ENCODE results near the gene MEAK7. TPM values are rescaled to one million over a fixed set of nuclear protein-coding genes. Genes with fewer than 3 reads are reported as not detected.

The MEAK7 gene
- total and polyA plus RNA-seq, 2 of the 8 experiments (the other 6 are each of a cell fraction or from before 2014, with no cell fraction given) = 9.6 to 19.6 TPM

DNA sequence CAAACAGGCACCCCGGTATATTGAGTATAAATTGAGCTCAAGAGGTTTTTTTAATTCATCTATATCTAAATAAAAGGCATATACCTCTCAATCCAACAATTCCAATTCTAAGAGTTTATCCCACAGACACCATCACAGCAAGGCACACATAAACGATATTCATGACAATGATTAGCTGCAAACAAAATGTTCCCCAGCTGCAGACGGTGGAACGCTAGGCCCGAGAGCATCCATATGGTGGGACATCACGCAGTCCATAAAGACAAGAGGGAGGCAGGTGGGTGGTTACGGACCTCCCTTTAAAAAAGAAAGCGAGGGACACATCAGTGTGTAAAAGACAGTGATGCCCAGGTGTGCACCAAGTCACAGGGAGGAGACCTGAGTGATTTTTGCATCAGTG, 28.1 kb downstream of the MEAK7 start:
- Histone ChIP-seq H3K4me3 (ENCODE audit: extremely low read depth in 1 of 4, insufficient read depth in 2 of 4, low read depth in 3 of 4, low read length in 4 of 4) (no peak overlapping the region), H3K18ac (ENCODE audit: extremely low read depth, low read length) (no peak overlapping the region), H3K9me3 (ENCODE audit: insufficient read depth in 2 of 2, low read depth in 1 of 2, low read length in 1 of 2) (peaks cover 6 to 9% of the 10 kb centered on the region in 2 experiments; a peak in 3 of 4 replicates), H3K27me3 (replicated peaks in 1 of 4; ENCODE audit: control insufficient read depth in 3 of 4, extremely low read depth in 1 of 4, insufficient read depth in 3 of 4, low read length in 3 of 4) (no peaks in the 10 kb centered on the region), H2AK5ac (ENCODE audit: low read depth, low read length) (no peak overlapping the region), H4K20me1 (replicated peaks in 1 of 2; ENCODE audit: control insufficient read depth in 1 of 2, insufficient read depth in 2 of 2, low read length in 2 of 2) (no peaks in the 10 kb centered on the region), H4K8ac (ENCODE audit: extremely low read depth, insufficient read depth, low read length) (no peak overlapping the region), H3K4me2 (ENCODE audit: insufficient read depth in 1 of 2, low read depth in 2 of 2, low read length in 2 of 2) (no peak overlapping the region), H2BK20ac (ENCODE audit: low read length) (no peak overlapping the region), H3K27ac (ENCODE audit: low read depth, low read length) (no peak overlapping the region), H3K4me1 (replicated peaks in 1 of 4; ENCODE audit: control insufficient read depth in 3 of 4, insufficient read depth in 4 of 4, low read length in 3 of 4) (no peaks in the 10 kb centered on the region), H2BK5ac (ENCODE audit: low read depth, low read length) (no peak overlapping the region), H3K4ac (replicated peaks; ENCODE audit: insufficient read length, low read depth, low read length) (no peak overlapping the region), H2BK120ac (replicated peaks; ENCODE audit: low read depth, low read length) (no peak overlapping the region), H3K79me1 (ENCODE audit: low read depth, low read length) (no peaks in the 10 kb centered on the region; the same call in 1 of the 2 replicates), H4K5ac (ENCODE audit: insufficient read length, low read depth, low read length) (no peak overlapping the region), H3K79me2 (ENCODE audit: control insufficient read depth in 1 of 2, insufficient read depth in 2 of 2, low read length in 2 of 2) (no peaks in the 10 kb centered on the region), H2AFZ (ENCODE audit: low read length) (no peak overlapping the region), H3K9ac (replicated peaks in 1 of 4; ENCODE audit: extremely low read depth in 1 of 4, low read depth in 3 of 4, low read length in 3 of 4) (no peak overlapping the region), H3K56ac (replicated peaks; ENCODE audit: insufficient read length, low read depth, low read length) (no peak overlapping the region), H4K91ac (replicated peaks; ENCODE audit: insufficient read length, low read length) (no peak overlapping the region), H2BK15ac (ENCODE audit: low read length) (no peak overlapping the region), H3K23ac (ENCODE audit: insufficient read length) (no peak overlapping the region), H3K36me3 (ENCODE audit: control insufficient read depth in 2 of 4, insufficient read depth in 4 of 4, low read length in 3 of 4) (no peaks in the 10 kb centered on the region), H3K23me2 (ENCODE audit: low read depth, low read length) (no peaks in the 10 kb centered on the region; the same call in 1 of the 2 replicates), H2BK12ac (ENCODE audit: low read depth, low read length) (no peak overlapping the region), H3K14ac (ENCODE audit: insufficient read length) (no peak overlapping the region)
- TF ChIP-seq, protein P1, sequence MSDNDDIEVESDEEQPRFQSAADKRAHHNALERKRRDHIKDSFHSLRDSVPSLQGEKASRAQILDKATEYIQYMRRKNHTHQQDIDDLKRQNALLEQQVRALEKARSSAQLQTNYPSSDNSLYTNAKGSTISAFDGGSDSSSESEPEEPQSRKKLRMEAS (IDR thresholded peaks at IDR 0.05) = no peak
- TF ChIP-seq SUZ12 (IDR thresholded peaks at IDR 0.05; ENCODE audit: low read length) = no peak
- DNase-seq (ENCODE audit: low read depth in 1 of 2, low spot score in 2 of 2) (no peak), FAIRE-seq (no peak)
- ChIA-PET POLR2A (ENCODE audit: partially characterized antibody) (interaction anchor here (0.6 kb wide), 1 partner anchor 418 kb away, joined by 3 read pairs; no protein-coding TSS in a partner anchor), CTCF (ENCODE audit: partially characterized antibody) (interaction anchor here (0.7 to 1.4 kb wide), 6 partner anchors 23 to 585 kb away, joined by 3 to 4 read pairs (median 3); no protein-coding TSS in a partner anchor)
- WGBS, 2 experiments (ENCODE audit: extremely low coverage in 1 of 2, insufficient coverage in 1 of 2, insufficient read length in 1 of 2, insufficient replicate concordance in 2 of 2, low coverage in 1 of 2, low lambda C conversion rate in 2 of 2, missing lambda C conversion rate in 1 of 2) = 96% methylated on average over 8 of the region's 8 CpGs; no CpG with 5 or more reads in 1 of the 2 experiments
